GM23338 (cell line): ENCODE data around the gene CAST. TPM values are rescaled to one million over a fixed set of nuclear protein-coding genes. Genes with fewer than 3 reads are reported as not detected.

ENCODE experiments used
- ATAC-seq: fragments of 200-7000 bp; cut with Tn5 transposase; 3 replicates; pipeline ENCODE4 v1.9.1; 2020
- DNase-seq: peaks from one replicate; pipeline ENCODE4 v3.0.0-alpha.2; 2015; ENCODE audit warnings: low spot score
- H2AFZ ChIP-seq: fragments of 200-600 bp; sonication (generic); 2 replicates; pipeline ENCODE4 v1.8.0; 2016; ENCODE audit warnings: antibody characterized with exemption, mild to moderate bottlenecking, moderate library complexity
- H3F3A ChIP-seq: fragments of 200-600 bp; sonication (generic); replicated peaks from 2 replicates; pipeline ENCODE4 v1.8.0; 2017; ENCODE audit warnings: antibody characterized with exemption, mixed run types, low read depth
- H3K27ac ChIP-seq: fragments of 200-600 bp; sonication (generic); 2 replicates; pipeline ENCODE4 v1.6.1; 2016; ENCODE audit warnings: low read depth
- H3K27me3 ChIP-seq: fragments of 200-600 bp; sonication (generic); 2 replicates; pipeline ENCODE4 v1.8.0; 2016; ENCODE audit warnings: mild to moderate bottlenecking, mixed run types, moderate library complexity; ENCODE audit not compliant: insufficient read depth
- H3K36me3 ChIP-seq: fragments of 200-600 bp; sonication (generic); 2 replicates; pipeline ENCODE4 v1.8.0; 2016; ENCODE audit warnings: mild to moderate bottlenecking; ENCODE audit not compliant: insufficient read depth
- H3K4me1 ChIP-seq: fragments of 200-600 bp; sonication (generic); 2 replicates; pipeline ENCODE4 v1.8.0; 2016; ENCODE audit warnings: mild to moderate bottlenecking, moderate library complexity; ENCODE audit not compliant: insufficient read depth
- H3K4me2 ChIP-seq: fragments of 200-600 bp; sonication (generic); 2 replicates; pipeline ENCODE4 v1.7.1; 2017; ENCODE audit warnings: mixed run types
- H3K4me3 ChIP-seq: fragments of 200-600 bp; sonication (generic); 2 replicates; pipeline ENCODE4 v1.6.1; 2016; ENCODE audit warnings: mixed run types
- H3K79me2 ChIP-seq: fragments of 200-600 bp; sonication (generic); replicated peaks from 2 replicates; pipeline ENCODE4 v1.8.0; 2017; ENCODE audit warnings: mild to moderate bottlenecking; ENCODE audit not compliant: insufficient read depth
- H3K9me2 ChIP-seq: fragments of 200-600 bp; sonication (generic); 2 replicates; pipeline ENCODE4 v1.8.0; 2017; ENCODE audit not compliant: insufficient read depth
- H4K20me1 ChIP-seq: fragments of 200-600 bp; sonication (generic); replicated peaks from 2 replicates; pipeline ENCODE4 v1.8.0; 2017; ENCODE audit warnings: mild to moderate bottlenecking; ENCODE audit not compliant: insufficient read depth
- H3K27ac Mint-ChIP-seq: 2 replicates; pipeline ENCODE4 v1.8.0; 2020; ENCODE audit warnings: inconsistent platforms, mild to moderate bottlenecking, moderate library complexity, mixed read lengths
- H3K27me3 Mint-ChIP-seq: 3 replicates; pipeline ENCODE4 v1.8.0; 2022; ENCODE audit warnings: low read depth, mild to moderate bottlenecking, moderate library complexity, mixed read lengths, inconsistent platforms; ENCODE audit not compliant: insufficient read depth, poor library complexity
- H3K36me3 Mint-ChIP-seq: 3 replicates; pipeline ENCODE4 v1.8.0; 2021; ENCODE audit warnings: low read depth, mild to moderate bottlenecking, inconsistent platforms, moderate library complexity, mixed read lengths
- H3K4me1 Mint-ChIP-seq: 3 replicates; pipeline ENCODE4 v1.8.0; 2020; ENCODE audit warnings: mild to moderate bottlenecking, inconsistent platforms, mixed read lengths
- H3K4me3 Mint-ChIP-seq: 3 replicates; pipeline ENCODE4 v1.8.0; 2021; ENCODE audit warnings: moderate library complexity, mild to moderate bottlenecking, inconsistent platforms, mixed read lengths
- H3K9me3 Mint-ChIP-seq: 3 replicates; pipeline ENCODE4 v1.8.0; 2020; ENCODE audit warnings: moderate library complexity, mild to moderate bottlenecking, inconsistent platforms, mixed read lengths
- CREB1 ChIP-seq: fragments of 250-450 bp; sonication (Bioruptor Pico); IDR thresholded peaks from 2 replicates; pipeline ENCODE4 v1.5.0; 2020; ENCODE audit warnings: low read depth, mild to moderate bottlenecking, moderate library complexity
- NANOG ChIP-seq: IDR thresholded peaks from 2 replicates; pipeline ENCODE4 v1.6.1; 2016; ENCODE audit warnings: antibody characterized with exemption, borderline replicate concordance
- POLR2AphosphoS5 ChIP-seq: IDR thresholded peaks from 2 replicates; pipeline ENCODE4 v1.6.1; 2016; ENCODE audit warnings: antibody characterized with exemption, low read depth
- STAT1 ChIP-seq: IDR thresholded peaks from one replicate; pipeline ENCODE4 v1.6.1; 2016; ENCODE audit warnings: antibody characterized with exemption; ENCODE audit not compliant: unreplicated experiment
- ZNF114 ChIP-seq: fragments of 250-450 bp; sonication (Bioruptor Pico); IDR thresholded peaks from 2 replicates; pipeline ENCODE4 v1.5.0; 2020; ENCODE audit warnings: mild to moderate bottlenecking, moderate library complexity
- ZNF331 ChIP-seq: fragments of 250-450 bp; sonication (Bioruptor Pico); IDR thresholded peaks from 2 replicates; pipeline ENCODE4 v1.5.0; 2020; ENCODE audit warnings: low read depth, mild to moderate bottlenecking, moderate library complexity
- polyA plus RNA-seq: library from polyadenylated mRNA; unstranded; fragments of >200 nt; fragmentation: Nextera tagmentation; extraction: Ambion mirVana; gene quantifications from 2 replicates; pipeline ENCODE4 v1.2.1, GENCODE V29; 2016
- total RNA-seq: library from RNA; depleted of rRNA; stranded (reverse); fragments of >200 nt; shearing (Covaris generic); gene quantifications from 2 replicates; pipeline ENCODE4 v1.2.3, GENCODE V29; 2014
- TF ChIP-seq, protein P1 (sequence below): fragments of 250-450 bp; sonication (Bioruptor Pico); IDR thresholded peaks from 2 replicates; pipeline ENCODE4 v1.5.0; 2020; ENCODE audit warnings: mild to moderate bottlenecking, moderate library complexity
- TF ChIP-seq, protein P2 (sequence below), 2 experiments: fragments of 200-600 bp in 1 of 2; sonication (generic) in 1 of 2; conservative IDR thresholded peaks; 2 replicates each; pipeline versions ENCODE4 v1.5.1 to v1.6.1; 2016 to 2017; ENCODE audit warnings: antibody characterized with exemption in 2 of 2, low read depth in 2 of 2, mild to moderate bottlenecking in 2 of 2, moderate library complexity in 1 of 2

The CAST gene
- total and polyA plus RNA-seq, 2 experiments from 2014 or later: 37.9 to 57.7 TPM

DNA sequence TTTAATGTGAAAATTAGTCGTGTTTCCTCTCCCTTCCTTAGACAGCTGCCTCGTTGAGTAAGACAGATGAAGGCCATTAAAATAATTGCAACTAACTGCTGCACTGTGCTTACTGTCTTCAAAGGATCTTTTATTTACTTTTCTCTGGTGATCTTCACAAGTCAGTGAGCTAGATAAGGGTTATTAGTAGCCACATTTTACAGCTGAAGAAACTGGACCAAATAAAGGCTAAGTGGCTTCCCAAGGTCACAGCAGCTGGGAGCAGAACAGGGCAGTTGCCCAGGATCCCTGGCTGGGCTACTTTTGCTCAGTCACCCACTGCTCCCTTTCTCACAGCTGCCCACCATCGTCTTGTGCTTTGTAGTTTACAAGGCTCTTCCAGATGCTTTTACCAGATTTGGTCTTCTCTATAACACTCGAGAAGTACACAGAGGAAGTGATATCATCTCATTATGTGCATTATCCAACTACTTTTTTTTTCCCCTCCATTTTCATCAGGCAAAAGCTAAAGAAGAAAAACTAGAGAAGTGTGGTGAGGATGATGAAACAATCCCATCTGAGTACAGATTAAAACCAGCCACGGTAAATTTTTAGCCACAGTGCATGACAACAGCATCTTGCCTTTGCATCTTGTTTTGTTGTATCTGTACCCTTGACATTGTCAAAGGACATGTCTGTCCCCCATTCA lies 83.8 kb downstream of the CAST start (continued):
- TF ChIP-seq, protein P1, sequence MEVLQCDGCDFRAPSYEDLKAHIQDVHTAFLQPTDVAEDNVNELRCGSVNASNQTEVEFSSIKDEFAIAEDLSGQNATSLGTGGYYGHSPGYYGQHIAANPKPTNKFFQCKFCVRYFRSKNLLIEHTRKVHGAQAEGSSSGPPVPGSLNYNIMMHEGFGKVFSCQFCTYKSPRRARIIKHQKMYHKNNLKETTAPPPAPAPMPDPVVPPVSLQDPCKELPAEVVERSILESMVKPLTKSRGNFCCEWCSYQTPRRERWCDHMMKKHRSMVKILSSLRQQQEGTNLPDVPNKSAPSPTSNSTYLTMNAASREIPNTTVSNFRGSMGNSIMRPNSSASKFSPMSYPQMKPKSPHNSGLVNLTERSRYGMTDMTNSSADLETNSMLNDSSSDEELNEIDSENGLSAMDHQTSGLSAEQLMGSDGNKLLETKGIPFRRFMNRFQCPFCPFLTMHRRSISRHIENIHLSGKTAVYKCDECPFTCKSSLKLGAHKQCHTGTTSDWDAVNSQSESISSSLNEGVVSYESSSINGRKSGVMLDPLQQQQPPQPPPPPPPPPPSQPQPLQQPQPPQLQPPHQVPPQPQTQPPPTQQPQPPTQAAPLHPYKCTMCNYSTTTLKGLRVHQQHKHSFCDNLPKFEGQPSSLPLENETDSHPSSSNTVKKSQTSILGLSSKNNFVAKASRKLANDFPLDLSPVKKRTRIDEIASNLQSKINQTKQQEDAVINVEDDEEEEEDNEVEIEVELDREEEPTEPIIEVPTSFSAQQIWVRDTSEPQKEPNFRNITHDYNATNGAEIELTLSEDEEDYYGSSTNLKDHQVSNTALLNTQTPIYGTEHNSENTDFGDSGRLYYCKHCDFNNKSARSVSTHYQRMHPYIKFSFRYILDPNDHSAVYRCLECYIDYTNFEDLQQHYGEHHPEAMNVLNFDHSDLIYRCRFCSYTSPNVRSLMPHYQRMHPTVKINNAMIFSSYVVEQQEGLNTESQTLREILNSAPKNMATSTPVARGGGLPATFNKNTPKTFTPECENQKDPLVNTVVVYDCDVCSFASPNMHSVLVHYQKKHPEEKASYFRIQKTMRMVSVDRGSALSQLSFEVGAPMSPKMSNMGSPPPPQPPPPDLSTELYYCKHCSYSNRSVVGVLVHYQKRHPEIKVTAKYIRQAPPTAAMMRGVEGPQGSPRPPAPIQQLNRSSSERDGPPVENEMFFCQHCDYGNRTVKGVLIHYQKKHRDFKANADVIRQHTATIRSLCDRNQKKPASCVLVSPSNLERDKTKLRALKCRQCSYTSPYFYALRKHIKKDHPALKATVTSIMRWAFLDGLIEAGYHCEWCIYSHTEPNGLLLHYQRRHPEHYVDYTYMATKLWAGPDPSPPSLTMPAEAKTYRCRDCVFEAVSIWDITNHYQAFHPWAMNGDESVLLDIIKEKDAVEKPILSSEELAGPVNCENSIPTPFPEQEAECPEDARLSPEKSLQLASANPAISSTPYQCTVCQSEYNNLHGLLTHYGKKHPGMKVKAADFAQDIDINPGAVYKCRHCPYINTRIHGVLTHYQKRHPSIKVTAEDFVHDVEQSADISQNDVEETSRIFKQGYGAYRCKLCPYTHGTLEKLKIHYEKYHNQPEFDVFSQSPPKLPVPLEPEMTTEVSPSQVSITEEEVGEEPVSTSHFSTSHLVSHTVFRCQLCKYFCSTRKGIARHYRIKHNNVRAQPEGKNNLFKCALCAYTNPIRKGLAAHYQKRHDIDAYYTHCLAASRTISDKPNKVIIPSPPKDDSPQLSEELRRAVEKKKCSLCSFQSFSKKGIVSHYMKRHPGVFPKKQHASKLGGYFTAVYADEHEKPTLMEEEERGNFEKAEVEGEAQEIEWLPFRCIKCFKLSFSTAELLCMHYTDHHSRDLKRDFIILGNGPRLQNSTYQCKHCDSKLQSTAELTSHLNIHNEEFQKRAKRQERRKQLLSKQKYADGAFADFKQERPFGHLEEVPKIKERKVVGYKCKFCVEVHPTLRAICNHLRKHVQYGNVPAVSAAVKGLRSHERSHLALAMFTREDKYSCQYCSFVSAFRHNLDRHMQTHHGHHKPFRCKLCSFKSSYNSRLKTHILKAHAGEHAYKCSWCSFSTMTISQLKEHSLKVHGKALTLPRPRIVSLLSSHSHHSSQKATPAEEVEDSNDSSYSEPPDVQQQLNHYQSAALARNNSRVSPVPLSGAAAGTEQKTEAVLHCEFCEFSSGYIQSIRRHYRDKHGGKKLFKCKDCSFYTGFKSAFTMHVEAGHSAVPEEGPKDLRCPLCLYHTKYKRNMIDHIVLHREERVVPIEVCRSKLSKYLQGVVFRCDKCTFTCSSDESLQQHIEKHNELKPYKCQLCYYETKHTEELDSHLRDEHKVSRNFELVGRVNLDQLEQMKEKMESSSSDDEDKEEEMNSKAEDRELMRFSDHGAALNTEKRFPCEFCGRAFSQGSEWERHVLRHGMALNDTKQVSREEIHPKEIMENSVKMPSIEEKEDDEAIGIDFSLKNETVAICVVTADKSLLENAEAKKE (CRISPR knock-in tag): no peak
- TF ChIP-seq ZNF331 (CRISPR knock-in tag): no peak
- TF ChIP-seq STAT1: no peak
- no peak for TF ChIP-seq NANOG
- TF ChIP-seq POLR2AphosphoS5: no peak
- no peak for TF ChIP-seq CREB1 (CRISPR knock-in tag)
- TF ChIP-seq, protein P2, sequence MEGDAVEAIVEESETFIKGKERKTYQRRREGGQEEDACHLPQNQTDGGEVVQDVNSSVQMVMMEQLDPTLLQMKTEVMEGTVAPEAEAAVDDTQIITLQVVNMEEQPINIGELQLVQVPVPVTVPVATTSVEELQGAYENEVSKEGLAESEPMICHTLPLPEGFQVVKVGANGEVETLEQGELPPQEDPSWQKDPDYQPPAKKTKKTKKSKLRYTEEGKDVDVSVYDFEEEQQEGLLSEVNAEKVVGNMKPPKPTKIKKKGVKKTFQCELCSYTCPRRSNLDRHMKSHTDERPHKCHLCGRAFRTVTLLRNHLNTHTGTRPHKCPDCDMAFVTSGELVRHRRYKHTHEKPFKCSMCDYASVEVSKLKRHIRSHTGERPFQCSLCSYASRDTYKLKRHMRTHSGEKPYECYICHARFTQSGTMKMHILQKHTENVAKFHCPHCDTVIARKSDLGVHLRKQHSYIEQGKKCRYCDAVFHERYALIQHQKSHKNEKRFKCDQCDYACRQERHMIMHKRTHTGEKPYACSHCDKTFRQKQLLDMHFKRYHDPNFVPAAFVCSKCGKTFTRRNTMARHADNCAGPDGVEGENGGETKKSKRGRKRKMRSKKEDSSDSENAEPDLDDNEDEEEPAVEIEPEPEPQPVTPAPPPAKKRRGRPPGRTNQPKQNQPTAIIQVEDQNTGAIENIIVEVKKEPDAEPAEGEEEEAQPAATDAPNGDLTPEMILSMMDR (conservative IDR thresholded peaks at IDR 0.05; ENCODE audit: low read depth in 2 of 2): no peak
- no peak for TF ChIP-seq ZNF114

DNA sequence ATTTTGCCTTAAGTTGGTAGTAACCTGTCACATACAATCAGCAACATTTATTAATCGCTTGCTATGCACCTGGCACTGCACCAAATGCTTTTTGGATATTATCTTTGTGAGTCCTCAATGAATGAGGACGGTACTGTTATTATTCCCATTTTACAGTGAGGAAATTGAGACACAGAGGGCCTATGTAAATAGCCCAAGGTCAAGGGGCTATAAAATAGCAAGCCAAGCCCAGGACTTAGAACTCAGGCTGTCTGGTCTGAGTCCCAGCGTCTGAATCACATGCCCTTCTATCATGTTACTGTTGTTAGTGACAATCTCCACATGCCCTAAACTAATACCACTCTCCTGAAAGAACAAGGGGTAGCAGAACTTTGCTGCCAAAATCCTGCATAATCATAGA lies 85.5 kb downstream of the CAST start:
- no peak overlapping the region for H3K4me3 ChIP-seq
- H3K27ac ChIP-seq: no peak overlapping the region
- H3F3A ChIP-seq: no peaks in the 10 kb centered on the region
- no peaks in the 10 kb centered on the region for H4K20me1 ChIP-seq
- H3K4me2 ChIP-seq: no peak overlapping the region
- Mint-ChIP-seq H3K4me3 (no peak overlapping the region), H3K27ac (no peak overlapping the region), H3K27me3 (no peaks in the 10 kb centered on the region), H3K9me3 (no peaks in the 10 kb centered on the region), H3K36me3 (peaks cover 8% of the 10 kb centered on the region; the same call in 2 of the 3 replicates), H3K4me1 (peaks cover 8% of the 10 kb centered on the region)
- no peaks in the 10 kb centered on the region for H3K27me3 ChIP-seq
- H3K36me3 ChIP-seq: no peaks in the 10 kb centered on the region
- ATAC-seq (no peak), DNase-seq (no peak)
- no peaks in the 10 kb centered on the region for H3K79me2 ChIP-seq
- H2AFZ ChIP-seq: no peak overlapping the region
- H3K9me2 ChIP-seq: no peaks in the 10 kb centered on the region
- peaks cover 10% of the 10 kb centered on the region for H3K4me1 ChIP-seq
- TF ChIP-seq, protein P1 (CRISPR knock-in tag): no peak
